ENCODE measurements around the gene TFPI.

TFPI gene

DNA sequence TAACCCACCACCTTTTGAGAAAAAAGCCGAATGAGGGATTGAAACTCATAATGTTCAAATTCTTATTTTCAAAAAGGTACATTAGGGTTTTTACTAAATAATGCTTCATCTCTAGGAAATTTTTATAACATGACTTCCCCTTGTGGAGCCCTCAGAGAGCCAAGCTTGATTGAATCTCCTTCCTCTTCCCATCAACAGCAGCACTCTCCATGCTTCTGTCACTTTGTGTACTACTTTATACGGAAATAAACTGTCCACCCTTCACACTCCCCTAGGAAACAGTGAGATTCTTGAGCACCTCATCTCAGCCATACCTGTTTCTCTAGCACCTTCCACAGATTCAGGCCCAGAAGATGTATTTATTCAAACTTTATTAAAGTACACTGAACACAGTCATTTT lies 51.8 kb downstream of the TFPI start:
- no peak for DNase-seq

DNA sequence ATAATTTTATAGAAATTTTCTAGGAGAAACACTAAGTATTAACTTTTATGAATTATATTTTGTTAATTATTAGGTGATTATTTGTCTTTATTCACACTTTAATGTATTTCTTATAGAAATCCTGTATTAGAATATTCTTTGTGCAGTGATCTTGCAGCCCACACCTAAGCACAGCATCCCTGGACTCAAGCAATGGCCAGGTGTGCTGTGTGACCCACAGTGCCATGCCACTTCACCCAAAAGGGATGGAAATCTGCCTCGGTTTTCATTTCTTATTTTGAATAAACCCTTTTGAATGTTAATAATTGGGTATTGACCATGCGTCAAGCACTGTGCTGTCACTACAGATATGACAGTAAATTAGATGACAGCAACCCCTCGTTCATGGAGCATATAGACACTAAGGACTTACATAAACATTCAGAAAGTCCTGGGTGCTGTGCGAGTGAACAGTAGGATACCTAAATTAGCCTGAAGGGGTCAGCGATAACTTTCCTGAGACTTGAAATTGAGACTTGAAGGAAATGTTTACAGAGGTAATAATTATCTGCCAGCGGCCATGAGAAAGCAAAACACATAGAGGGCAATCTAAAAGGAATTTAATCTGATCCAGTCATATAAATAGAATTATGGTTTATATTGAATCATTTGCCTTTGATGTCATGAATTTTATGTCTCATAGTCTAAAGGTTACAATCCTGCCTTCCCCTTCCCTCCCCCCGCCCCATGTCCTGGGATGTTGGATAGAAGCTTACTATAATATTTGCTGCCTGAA lies 53.5 kb downstream of the TFPI start:
- DNase-seq, result peak in 1 of 2 experiments; percentile 9

DNA sequence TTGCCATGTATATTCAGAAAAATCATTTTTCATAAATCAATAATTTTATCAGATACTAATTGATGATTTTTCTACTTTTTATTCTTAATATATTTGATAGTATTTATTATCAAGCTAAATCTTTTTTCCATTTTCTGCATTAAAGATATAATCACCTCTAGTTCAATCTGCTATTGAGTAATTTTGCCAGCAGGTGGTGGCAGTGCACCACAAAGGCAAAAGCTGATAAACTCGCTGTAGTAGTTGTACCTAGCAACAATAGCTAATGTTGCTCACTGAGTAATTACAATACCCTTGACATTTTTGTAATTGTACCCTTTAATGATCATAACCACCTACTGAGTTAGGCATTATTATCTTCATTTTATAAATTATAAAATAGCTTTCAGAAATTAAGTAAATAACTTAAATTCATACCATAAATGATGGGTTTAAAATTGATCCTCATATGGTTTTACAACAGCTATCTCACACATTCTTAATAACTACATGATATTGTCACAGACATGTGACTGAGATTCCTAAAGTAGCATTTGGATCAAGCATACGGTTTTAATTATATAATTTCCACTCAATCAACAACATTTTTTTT lies 54.2 kb downstream of the TFPI start:
- peak; percentile 43 to 45 for DNase-seq

DNA sequence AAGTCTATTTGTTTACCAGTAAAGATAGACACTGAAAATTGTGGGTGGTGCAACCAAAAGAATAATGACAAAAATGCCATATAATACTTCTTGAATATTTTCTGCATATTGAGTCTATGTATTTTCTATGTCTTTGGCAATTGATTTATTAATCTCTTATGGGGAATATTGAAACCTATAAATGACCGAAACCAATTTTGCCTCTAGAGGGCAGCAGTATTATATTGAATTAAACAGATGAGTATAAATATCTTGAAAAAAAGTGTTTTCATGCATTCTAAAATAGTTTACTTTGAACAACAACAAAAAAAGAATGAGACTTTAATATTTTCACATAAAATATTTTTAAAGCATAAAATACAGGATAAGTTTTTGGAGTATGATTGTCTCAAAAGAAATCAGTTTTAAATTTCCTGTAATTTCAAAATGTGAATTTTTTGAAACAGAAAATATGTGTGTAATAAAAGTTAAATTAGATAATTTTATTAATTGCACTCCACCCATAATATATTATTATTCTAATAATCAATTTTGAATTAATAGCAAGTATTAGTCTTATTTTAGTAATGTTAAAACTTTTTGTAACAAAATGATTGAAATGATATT lies 56.3 kb downstream of the TFPI start:
- DNase-seq, result no peak

DNA sequence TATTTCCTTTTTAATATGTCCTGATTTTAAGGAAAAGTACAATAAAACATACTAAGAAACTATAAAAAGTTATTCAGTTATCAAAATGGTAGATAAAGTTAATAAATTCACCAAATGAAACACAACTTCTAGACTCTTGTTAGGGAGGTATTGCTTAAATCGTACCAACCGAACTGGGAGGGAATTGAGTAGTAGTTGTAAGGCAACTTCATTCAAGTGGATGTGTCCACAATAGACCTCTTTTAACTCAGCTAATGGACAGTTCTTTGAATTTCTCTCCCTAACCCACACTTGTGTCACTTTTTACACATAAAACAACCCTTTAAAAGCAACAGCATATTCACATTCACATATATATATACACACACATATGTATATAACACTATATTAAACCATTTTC lies 57.1 kb downstream of the TFPI start:
- no peak for DNase-seq

DNA sequence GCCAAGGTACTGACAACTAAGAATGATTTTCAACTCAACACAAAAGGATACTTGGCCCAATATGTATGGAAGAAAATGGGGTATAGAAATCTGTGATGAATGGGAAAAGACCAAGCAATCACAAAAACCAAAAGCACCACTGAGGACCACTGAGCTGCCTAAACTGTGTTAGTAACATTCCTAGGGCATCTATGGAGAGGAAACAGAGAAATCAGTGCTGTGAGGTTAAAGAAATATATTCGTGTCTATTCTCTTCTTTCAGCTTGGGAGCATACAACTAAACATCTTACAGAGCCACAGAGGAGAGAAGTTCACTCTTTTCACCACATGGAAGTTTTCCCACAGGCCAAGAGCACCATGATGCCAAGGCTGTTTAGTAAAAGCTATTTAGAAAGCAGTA lies 58.9 kb downstream of the TFPI start:
- DNase-seq, result no peak

DNA sequence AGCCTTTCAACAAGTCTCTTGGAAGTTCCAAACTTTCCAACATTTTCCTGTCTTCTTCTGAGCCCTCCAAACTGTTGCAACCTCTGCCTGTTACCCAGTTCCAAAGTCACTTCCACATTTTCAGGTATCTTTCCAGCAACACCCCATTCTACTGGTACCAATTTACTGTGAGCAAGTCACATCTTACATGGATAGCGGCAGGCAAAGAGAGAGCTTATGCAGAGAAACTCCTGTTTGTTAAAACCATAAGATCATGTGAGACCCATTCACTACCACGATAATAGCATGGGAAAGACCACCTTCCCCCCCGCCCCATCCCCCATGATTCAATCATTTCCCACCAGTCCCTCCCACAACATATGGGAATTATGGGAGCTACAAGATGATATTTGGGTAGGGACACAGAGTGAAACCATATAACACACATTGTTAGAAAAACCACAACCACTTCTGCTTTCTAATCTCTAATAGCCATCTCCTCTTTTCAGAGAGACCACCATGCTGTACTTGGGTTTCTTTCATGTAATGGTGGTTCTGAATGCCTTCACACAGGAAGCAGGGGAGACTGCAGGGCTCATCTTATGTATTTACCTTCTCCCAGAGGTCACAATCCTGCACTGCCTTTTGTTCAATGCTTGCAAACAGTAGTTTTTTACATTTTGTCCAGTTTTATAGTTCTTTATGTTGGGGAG lies 60.2 kb downstream of the TFPI start:
- no peak for DNase-seq

DNA sequence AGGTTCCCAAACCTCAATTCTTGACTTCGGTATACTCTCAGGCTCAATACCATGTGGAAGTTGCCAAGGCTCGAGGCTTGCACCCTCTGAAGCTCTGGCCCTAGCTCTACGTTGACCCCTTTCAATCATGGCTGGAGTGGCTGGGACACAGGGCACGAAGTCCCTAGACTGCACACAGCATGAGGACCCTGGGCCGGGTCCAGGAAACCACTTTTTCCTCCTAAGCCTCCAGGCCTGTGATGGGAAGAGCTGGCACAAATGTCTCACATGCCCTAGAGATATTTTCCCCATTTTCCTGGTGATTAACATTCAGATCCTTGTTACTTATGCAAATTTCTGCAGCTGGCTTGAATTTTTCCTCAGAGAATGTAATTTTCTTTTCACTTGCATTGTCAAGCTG lies 61.1 kb downstream of the TFPI start:
- no peak for DNase-seq

DNA sequence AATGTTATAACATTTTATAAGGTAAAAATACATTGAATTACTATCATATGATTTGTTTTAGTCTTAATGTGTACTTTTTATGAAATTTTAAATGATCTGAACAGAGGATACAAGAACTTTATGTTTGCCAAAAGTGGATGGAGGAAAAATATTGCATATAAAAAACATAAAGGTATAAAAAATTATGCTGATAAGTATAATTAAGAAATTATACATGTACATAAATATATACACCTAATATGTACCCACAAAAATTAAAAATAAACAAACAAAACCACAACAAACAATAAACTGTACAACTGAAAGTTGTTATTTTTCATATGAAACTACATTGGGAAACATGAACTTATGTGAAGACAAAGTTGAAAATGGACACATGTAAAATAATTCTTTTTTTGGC lies 68.0 kb downstream of the TFPI start:
- DNase-seq, result no peak

DNA sequence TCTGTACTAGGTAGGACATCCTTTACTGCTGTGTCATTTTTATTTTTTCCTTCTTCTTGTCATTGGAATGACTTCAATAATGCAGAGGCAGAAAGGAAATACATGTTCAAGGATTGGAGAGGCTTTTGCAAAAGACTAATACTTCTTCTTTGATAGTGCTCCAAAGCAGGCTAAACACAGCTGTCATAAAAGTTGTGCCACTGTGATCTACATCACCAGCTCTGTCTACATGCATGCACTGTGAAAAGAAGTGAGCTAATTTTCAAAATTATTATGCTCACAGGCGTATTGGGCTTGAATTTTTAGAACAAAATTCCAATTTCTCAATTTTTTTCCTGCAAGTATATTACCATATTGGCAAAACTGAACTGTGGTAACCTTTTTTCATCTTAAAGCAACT lies 68.7 kb downstream of the TFPI start:
- DNase-seq, result no peak

DNA sequence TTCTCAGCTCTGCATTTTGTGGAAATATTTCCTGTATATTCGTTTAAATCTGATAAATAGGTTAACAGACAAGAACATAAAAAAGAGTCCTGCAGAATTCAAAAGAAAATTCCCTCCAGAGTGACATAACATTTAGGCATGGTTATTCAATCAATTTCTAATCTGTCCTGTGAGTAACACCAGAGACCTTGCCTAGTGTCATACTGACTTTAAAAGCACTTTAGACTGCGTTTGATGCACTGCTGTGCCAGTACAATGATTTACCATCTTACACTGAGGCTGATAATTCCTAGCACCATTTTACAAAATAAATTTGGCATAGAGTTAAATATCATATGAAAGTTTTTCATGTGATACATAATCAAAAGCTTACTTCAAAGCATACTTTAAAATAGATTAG lies 70.7 kb downstream of the TFPI start:
- no peak for DNase-seq

DNA sequence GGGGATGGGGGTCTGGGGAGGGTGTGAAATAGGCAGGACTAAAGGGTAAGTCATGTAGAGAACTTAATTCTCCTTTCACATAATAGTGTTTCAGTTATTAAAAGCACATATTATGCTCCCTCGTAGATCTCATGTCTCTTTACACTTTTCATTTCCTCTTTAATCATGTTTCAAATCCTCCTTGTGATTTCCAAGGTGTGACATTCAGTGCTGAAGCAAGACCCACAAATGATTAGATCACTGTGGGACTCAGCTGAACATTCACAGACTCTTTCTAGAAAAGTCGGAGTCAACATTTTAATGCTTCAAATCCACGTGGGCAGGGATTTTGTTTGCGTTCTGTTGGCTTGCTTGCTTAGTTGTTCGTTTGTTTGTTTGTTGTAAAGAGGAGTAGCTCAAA lies 71.4 kb downstream of the TFPI start:
- DNase-seq, result no peak

DNA sequence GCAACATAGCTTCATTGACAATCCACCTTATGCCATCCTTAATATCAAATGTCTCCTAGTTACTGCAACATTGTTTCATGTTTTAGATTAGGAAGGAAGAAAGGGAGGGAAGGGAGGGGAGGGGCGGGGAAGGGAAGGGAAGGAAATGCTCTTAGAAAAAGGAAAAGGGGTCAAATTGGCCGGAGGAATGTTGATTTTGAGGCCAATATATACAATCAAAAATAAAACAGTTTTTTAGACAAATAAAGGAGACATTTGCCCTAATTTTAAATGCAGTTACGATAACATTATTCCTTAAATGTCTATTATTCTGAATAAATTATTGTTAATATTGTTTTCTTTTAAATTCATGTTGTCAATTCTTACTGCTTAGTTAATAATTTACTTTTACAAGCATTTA lies 72.7 kb downstream of the TFPI start:
- no peak for DNase-seq

DNA sequence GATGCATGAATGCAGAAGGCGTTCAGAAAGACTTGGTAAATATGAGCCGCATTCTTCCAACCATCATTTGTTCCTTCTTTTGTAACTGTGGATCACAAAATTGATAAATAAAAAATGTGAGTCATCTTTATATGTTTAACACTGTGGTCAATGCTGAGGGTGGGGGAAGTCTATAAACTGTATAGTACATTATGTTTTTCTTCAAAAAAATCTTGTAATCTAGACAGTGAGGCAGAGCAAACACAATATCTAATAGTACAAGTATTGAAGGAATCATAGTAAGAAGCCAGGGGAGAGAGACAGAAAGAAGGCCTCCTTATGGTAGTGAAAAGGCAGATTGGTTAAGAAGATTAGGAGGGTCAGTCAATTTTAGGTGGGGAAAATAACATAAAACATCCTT lies 75.5 kb downstream of the TFPI start:
- no peak for DNase-seq

DNA sequence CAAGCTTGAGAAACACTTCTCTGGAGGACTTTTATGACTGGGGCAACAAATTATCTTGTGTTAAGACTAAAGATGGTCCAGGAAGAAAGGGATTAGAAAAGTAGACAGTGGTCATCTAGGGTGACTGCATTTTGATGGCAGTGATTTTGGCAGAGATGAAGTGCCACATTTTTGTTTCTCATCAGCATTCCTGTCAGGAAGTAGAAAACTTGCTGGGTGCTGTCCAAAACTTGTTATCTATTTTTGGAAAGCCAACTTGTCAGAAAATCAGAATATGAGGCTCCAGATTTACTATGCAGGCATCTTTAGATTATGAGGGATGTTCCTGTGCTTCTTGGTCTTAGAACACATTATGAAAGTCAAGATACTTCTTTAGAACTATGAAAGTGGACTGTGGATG lies 77.2 kb downstream of the TFPI start:
- DNase-seq, result no peak

DNA sequence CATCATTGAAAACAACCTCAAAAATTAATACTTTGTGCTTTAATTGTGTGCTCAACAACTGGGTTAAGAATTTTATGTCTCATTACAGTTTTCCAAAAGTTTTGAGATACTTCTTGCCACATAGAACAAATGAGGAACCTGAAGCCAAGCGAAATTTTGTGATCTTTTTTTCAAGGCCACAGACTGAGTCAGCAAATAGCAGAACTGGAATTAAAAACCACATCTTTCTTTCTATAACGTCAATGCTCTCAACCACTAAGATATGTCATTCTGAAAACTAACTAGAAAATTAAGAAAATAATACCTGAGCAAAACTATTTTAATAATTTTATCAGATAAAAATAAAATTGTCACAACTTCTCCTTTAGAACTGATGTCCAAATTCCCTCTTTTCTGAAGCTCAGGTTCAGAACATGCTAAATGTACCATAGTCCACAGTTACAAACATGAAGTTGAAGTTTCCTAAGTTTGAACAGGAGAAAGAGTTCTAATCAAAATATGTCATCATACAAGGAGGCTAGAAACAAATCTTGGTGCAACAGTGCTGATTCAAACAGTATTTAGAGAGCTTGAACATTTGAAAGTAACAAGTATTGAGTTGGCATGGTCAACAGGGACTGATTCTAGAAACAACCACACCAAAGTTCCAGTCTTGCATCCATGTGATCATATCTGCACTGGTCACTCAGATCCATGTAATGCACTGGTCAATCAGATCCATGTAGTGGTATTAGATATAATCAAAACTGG lies 78.6 kb downstream of the TFPI start:
- no peak for DNase-seq

DNA sequence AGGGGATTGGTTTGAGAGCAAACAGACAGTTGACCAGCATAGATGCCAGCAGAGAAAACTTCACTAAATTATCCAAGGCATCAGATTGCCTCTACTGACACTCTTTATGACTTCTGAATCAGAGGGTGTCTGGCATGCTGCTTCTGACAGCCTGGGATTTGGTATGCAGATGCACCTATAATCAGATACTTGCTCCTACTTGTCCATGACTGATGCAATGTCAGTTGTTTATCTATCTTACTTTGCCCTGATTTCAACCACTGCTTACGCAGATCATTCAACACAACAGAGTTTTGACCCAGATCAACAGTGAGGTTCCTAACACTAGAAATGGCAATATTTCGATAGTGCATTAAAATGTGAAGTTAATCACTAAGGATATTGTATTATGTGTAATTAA lies 83.5 kb downstream of the TFPI start:
- DNase-seq, result no peak

DNA sequence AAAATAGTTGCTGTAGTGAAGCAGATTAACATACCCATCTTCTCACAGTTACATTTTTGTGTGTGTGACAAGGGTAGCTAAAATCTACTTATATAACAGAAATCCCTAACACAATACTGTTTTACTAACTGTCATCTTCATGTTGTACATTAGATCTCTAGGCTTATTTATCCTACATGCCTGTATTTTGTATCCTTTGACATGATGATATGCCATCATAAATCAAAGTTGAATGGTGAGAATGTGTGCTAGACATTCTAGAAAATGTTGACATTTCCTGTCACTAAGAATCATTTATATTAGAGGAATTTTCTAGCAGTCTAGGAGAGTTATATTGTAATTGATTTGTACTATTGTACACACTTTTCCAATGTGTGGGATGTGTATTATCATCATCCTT lies 84.7 kb downstream of the TFPI start:
- DNase-seq, result no peak

DNA sequence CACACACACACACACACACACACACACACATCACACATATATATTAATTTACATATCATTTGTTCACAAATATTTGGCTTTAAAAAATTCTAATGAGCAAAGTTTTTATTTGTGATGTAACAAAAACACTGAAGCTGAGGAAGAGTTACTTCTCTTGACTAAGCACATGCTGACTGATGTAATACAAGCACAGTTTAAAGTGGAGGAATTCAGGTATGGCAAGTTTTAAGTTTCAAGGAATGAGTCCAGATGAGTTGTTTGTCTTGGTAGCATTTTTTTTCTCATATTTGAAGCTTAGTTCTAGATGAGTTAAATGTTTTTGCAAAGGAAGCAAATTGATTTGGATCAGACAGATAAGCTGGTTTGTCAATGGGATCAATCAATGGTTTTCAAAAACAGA lies 86.0 kb downstream of the TFPI start:
- no peak for DNase-seq

DNA sequence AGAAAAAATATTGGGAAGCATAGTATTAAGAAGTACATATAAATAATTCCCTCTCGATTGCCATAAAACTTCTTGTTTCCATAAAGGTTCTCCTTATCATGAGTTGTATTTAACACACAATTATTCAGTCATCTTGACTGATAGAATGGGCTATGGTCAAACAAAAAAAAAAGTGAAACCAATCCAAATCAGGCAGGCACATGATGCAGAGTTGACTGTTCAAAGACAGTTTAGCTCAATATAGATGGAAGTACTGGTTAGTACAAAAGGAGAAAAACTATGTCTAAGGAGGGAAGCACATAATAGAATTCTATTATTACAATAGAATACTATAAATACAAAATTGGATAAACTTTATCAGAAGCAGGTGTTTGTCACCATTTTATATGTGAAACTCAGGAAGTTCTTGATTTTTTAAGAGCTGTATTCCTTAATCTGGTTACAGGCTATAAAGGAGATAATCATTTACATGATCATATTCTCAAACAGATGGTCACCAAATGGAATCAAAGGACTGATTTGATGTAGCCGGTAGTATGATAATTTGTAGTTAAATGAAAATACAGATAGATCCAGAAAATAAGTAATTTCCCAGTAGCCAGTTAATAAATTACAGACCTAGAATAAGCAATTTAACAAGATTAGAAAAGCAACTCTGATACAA lies 88.0 kb downstream of the TFPI start:
- DNase-seq, result no peak

DNA sequence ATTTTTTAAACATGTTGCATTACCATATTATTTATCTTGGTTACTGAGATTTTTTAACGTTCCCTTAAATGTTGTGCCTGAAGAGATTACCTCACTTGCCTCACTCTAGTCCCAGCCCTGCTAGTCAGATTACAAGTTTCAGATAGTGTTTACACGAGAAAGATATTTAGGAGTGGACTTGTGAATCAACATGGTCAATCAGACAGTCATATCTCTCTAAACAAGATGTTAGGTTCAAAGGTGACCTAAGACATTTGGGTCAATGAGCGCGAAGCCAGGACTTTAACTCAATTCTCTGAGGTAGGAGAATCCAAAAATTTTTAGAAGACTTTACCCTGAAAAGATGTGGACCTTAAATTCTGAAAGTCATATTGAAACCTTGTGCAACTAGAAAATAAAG lies 91.4 kb downstream of the TFPI start:
- no peak for DNase-seq

Data from SHP77 (cell line).